CD14-positive monocyte (primary cell): ENCODE results near the gene CNTNAP5. TPM values are rescaled to one million over a fixed set of nuclear protein-coding genes. Genes with fewer than 3 reads are reported as not detected.

Experiments used
- DNase-seq, 3 donors: peaks; one replicate each; pipeline ENCODE4 v3.0.0-alpha.2; 2011 to 2022
- H2AFZ ChIP-seq: 2 replicates; pipeline ENCODE4 v1.6.0; 2012; ENCODE audit warnings: mild to moderate bottlenecking, low read depth, low read length, inconsistent platforms; ENCODE audit not compliant: insufficient read depth, poor library complexity, severe bottlenecking
- H3K27ac ChIP-seq, 2 donors: 1 replicate in 1 of 2; 2 replicates in 1 of 2; pipeline ENCODE4 v1.5.1; 2012 to 2013; ENCODE audit warnings: low read length in 2 of 2, control low read depth in 1 of 2, inconsistent platforms in 1 of 2, low read depth in 1 of 2, mild to moderate bottlenecking in 1 of 2
- H3K27me3 ChIP-seq, 2 donors: one replicate each; pipeline versions ENCODE4 v1.6.0 to v1.6.1; 2011 to 2013; ENCODE audit warnings: low read length in 2 of 2; ENCODE audit not compliant: control insufficient read depth in 2 of 2, insufficient read depth in 2 of 2
- H3K36me3 ChIP-seq, 2 donors: replicated peaks in 1 of 2; 1 replicate in 1 of 2; 2 replicates in 1 of 2; pipeline versions ENCODE4 v1.5.1 to v1.6.1; 2012 to 2013; ENCODE audit warnings: low read length in 2 of 2, control low read depth in 1 of 2, inconsistent platforms in 1 of 2, mild to moderate bottlenecking in 1 of 2; ENCODE audit not compliant: insufficient read depth in 2 of 2, control insufficient read depth in 1 of 2
- H3K4me1 ChIP-seq, 2 donors: 1 replicate in 1 of 2; 2 replicates in 1 of 2; pipeline versions ENCODE4 v1.5.1 to v1.6.1; 2012 to 2013; ENCODE audit warnings: low read length in 2 of 2, control low read depth in 1 of 2, inconsistent platforms in 1 of 2, mild to moderate bottlenecking in 1 of 2, moderate library complexity in 1 of 2; ENCODE audit not compliant: insufficient read depth in 2 of 2, control insufficient read depth in 1 of 2
- H3K4me2 ChIP-seq: replicated peaks from 2 replicates; pipeline ENCODE3; 2012; ENCODE audit warnings: low read length, moderate library complexity, mild to moderate bottlenecking; ENCODE audit not compliant: poor library complexity, severe bottlenecking; ENCODE audit errors: extremely low read depth
- H3K4me3 ChIP-seq, 3 experiments: fragments of 200-600 bp in 1 of 3; sonication (generic) in 1 of 3; replicated peaks in 1 of 3; 1 replicate in 2 of 3; 2 replicates in 1 of 3; pipeline ENCODE4 v1.5.1; 2011 to 2013; ENCODE audit warnings: low read length in 3 of 3, mild to moderate bottlenecking in 3 of 3, control low read depth in 2 of 3, low read depth in 2 of 3, inconsistent platforms in 1 of 3, moderate library complexity in 1 of 3
- H3K79me2 ChIP-seq: 2 replicates; pipeline ENCODE4 v1.6.0; 2012; ENCODE audit warnings: mild to moderate bottlenecking, control low read depth, inconsistent platforms, low read length, moderate library complexity; ENCODE audit not compliant: insufficient read depth
- H3K9ac ChIP-seq: 2 replicates; pipeline ENCODE4 v1.6.0; 2017; ENCODE audit warnings: low read length, mild to moderate bottlenecking; ENCODE audit not compliant: insufficient read depth, poor library complexity, severe bottlenecking
- H3K9me3 ChIP-seq, 2 donors: replicated peaks in 1 of 2; 1 replicate in 1 of 2; 2 replicates in 1 of 2; pipeline versions ENCODE4 v1.5.1 to v1.6.1; 2012 to 2013; ENCODE audit warnings: low read length in 2 of 2, control low read depth in 1 of 2; ENCODE audit not compliant: control insufficient read depth in 1 of 2, insufficient read depth in 1 of 2
- H4K20me1 ChIP-seq: 2 replicates; pipeline ENCODE4 v1.6.0; 2012; ENCODE audit warnings: mild to moderate bottlenecking, low read length, control low read depth, moderate library complexity; ENCODE audit not compliant: insufficient read depth
- H3K27ac Mint-ChIP-seq, 7 donors: one replicate each; pipeline ENCODE4 v1.8.0; 2020; ENCODE audit warnings: mild to moderate bottlenecking in 7 of 7, mixed read lengths in 7 of 7, moderate library complexity in 6 of 7, inconsistent platforms in 2 of 7
- H3K27me3 Mint-ChIP-seq, 3 donors: one replicate each; pipeline ENCODE4 v1.8.0; 2021 to 2022; ENCODE audit warnings: low read depth in 3 of 3, mild to moderate bottlenecking in 3 of 3, mixed read lengths in 3 of 3, moderate library complexity in 3 of 3, inconsistent platforms in 1 of 3
- H3K36me3 Mint-ChIP-seq, 2 donors: one replicate each; pipeline ENCODE4 v1.8.0; 2020; ENCODE audit warnings: mixed read lengths in 2 of 2, inconsistent platforms in 1 of 2, mild to moderate bottlenecking in 1 of 2
- H3K4me1 Mint-ChIP-seq: one replicate; pipeline ENCODE4 v1.8.0; 2020; ENCODE audit warnings: mild to moderate bottlenecking, mixed read lengths
- H3K4me3 Mint-ChIP-seq, 2 donors: one replicate each; pipeline ENCODE4 v1.8.0; 2020; ENCODE audit warnings: mild to moderate bottlenecking in 2 of 2, mixed read lengths in 2 of 2, moderate library complexity in 1 of 2
- H3K9me3 Mint-ChIP-seq, 7 donors: one replicate each; pipeline ENCODE4 v1.8.0; 2020 to 2022; ENCODE audit warnings: mixed read lengths in 7 of 7, mild to moderate bottlenecking in 6 of 7, moderate library complexity in 6 of 7, inconsistent platforms in 2 of 7
- WGBS: methylation state at CpG from one replicate; pipeline ENCODE4 v1.1.5; 2013; ENCODE audit warnings: missing lambda C conversion rate; ENCODE audit not compliant: insufficient coverage; 5-methylcytosine and 5-hydroxymethylcytosine counted together
- intact Hi-C, 2 donors: fragments of 100-400 bp; cut with micrococcal nuclease; formaldehyde crosslinking; loops; one replicate each; pipeline versions ENCODE4 v1.15.0 to v1.15.1; 2023
- polyA plus RNA-seq, 3 donors: library from polyadenylated mRNA; depleted of rRNA in 1 of 3; unstranded in 2 of 3; stranded (reverse) in 1 of 3; fragments of 300-500 nt in 2 of 3; fragments of >200 nt in 1 of 3; fragmentation: Illumina TruSeq in 2 of 3; gene quantifications; 1 replicate in 2 of 3; 2 replicates in 1 of 3; pipeline ENCODE4 v1.2.3, GENCODE V29; 2012 to 2021
- TF ChIP-seq, protein P1 (sequence below): fragments of 200-600 bp; IDR thresholded peaks from one replicate; pipeline ENCODE4 v1.8.0; 2022; ENCODE audit warnings: antibody characterized with exemption, mild to moderate bottlenecking

The CNTNAP5 gene
- polyA plus RNA-seq, 3 donors: not detected

DNA sequence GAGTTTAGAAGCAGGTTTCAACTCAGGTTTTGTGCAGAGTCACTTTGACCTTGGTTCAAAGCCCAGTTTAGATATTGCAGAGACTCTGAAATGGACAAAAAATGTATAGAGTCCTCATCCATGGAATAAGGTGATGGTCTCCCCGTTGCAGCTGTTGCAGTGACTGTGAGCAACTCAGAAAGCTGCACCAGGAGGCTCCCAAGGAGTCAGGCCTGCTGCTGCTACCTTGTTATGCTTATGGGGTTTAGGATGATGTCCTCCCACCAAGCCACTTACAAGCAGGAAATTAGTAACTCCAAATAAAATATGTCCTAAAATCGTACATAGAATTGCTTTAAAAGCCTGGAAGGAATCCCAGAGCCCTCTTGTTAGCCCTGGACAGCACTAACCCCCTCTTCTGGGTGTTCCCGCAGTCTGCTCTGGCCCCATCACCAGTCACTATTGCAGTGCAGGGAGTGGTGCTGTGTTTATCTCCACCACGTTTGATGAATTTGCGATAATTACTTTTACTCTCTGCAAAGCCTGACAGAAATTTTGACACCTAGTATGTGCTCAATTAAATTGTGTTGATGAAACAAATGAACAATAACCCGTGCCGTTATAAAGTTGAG, 189.0 kb downstream of the CNTNAP5 start:
- no peaks in the 10 kb centered on the region for H3K36me3 ChIP-seq
- H4K20me1 ChIP-seq: no peaks in the 10 kb centered on the region
- TF ChIP-seq, protein P1, sequence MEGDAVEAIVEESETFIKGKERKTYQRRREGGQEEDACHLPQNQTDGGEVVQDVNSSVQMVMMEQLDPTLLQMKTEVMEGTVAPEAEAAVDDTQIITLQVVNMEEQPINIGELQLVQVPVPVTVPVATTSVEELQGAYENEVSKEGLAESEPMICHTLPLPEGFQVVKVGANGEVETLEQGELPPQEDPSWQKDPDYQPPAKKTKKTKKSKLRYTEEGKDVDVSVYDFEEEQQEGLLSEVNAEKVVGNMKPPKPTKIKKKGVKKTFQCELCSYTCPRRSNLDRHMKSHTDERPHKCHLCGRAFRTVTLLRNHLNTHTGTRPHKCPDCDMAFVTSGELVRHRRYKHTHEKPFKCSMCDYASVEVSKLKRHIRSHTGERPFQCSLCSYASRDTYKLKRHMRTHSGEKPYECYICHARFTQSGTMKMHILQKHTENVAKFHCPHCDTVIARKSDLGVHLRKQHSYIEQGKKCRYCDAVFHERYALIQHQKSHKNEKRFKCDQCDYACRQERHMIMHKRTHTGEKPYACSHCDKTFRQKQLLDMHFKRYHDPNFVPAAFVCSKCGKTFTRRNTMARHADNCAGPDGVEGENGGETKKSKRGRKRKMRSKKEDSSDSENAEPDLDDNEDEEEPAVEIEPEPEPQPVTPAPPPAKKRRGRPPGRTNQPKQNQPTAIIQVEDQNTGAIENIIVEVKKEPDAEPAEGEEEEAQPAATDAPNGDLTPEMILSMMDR: no peak
- H2AFZ ChIP-seq: no peak overlapping the region
- no peak overlapping the region for H3K4me3 Mint-ChIP-seq
- intact Hi-C loops: no loop called here
- no peaks in the 10 kb centered on the region for H3K27me3 ChIP-seq
- H3K4me3 ChIP-seq: no peak overlapping the region
- H3K9me3 ChIP-seq: peaks cover 3 to 5% of the 10 kb centered on the region in 2 donors
- 73% methylated on average over 4 of the region's 7 CpGs for whole genome bisulfite sequencing
- H3K4me1 Mint-ChIP-seq: no peaks in the 10 kb centered on the region
- H3K27ac ChIP-seq: no peak overlapping the region
- H3K9ac ChIP-seq: no peak overlapping the region
- H3K27ac Mint-ChIP-seq: no peak overlapping the region
- no peaks in the 10 kb centered on the region for H3K79me2 ChIP-seq
- H3K4me1 ChIP-seq: no peaks in the 10 kb centered on the region
- no peak for DNase-seq
- H3K36me3 Mint-ChIP-seq: no peaks in the 10 kb centered on the region
- H3K4me2 ChIP-seq: no peak overlapping the region
- peaks cover 0 to 1% (median 0%) of the 10 kb centered on the region in 3 donors for H3K27me3 Mint-ChIP-seq
- H3K9me3 Mint-ChIP-seq: peaks cover 0 to 4% (median 2%) of the 10 kb centered on the region in 7 donors

DNA sequence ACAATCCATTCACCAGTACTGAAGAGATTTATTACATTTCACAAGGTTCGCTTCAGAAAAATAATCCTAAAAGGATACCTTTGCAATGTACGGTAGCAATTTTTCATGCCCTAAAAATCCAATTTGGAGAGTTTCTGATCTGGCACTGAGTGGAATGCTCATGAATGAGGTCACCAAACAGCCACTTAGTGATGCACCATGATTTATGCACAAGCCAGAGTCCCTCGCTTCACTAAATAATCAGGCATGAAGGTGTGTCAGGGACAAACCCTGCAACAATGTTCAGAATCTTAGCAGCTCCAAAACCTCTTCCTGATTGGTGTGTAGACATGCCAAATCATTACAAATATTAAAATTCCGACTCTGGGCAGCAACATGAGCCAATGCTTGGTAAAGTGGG, 221.1 kb downstream of the CNTNAP5 start:
- no peaks in the 10 kb centered on the region for H4K20me1 ChIP-seq
- TF ChIP-seq, protein P1: no peak
- H3K27me3 ChIP-seq: no peaks in the 10 kb centered on the region
- H3K4me3 ChIP-seq: no peak overlapping the region
- no peak for DNase-seq
- Mint-ChIP-seq H3K4me3 (no peak overlapping the region), H3K27ac (no peak overlapping the region), H3K27me3 (peaks cover 0 to 2% (median 0%) of the 10 kb centered on the region in 3 donors), H3K36me3 (no peaks in the 10 kb centered on the region), H3K9me3 (peaks cover 0 to 5% (median 4%) of the 10 kb centered on the region in 7 donors), H3K4me1 (no peaks in the 10 kb centered on the region)
- H3K79me2 ChIP-seq: no peaks in the 10 kb centered on the region
- H3K9ac ChIP-seq: no peak overlapping the region
- H3K9me3 ChIP-seq: no peaks in the 10 kb centered on the region
- intact Hi-C loops: no loop called here
- no peak overlapping the region for H2AFZ ChIP-seq
- WGBS: 80% methylated on average over 1 of the region's 4 CpGs
- H3K4me2 ChIP-seq: no peak overlapping the region
- no peaks in the 10 kb centered on the region for H3K4me1 ChIP-seq
- H3K36me3 ChIP-seq: no peaks in the 10 kb centered on the region
- H3K27ac ChIP-seq: no peak overlapping the region
